Nephron progenitor cell (in vitro differentiated cells): ENCODE results near the gene ABCA1.
"Not testable (repeated sequence)": the region's sequence is repeated elsewhere in the genome, so short reads cannot be mapped to it uniquely, and the experiment has no call there.

Experiments used
- DNase-seq: peaks from one replicate; pipeline ENCODE4 v3.0.0; 2021
- H3K27ac Mint-ChIP-seq: 2 replicates; pipeline ENCODE4 v1.8.0; 2021; ENCODE audit warnings: mild to moderate bottlenecking, moderate library complexity, mixed read lengths
- H3K27me3 Mint-ChIP-seq: 2 replicates; pipeline ENCODE4 v1.8.0; 2021; ENCODE audit warnings: mild to moderate bottlenecking, low read depth, mixed read lengths; ENCODE audit not compliant: poor library complexity
- H3K36me3 Mint-ChIP-seq: 2 replicates; pipeline ENCODE4 v1.8.0; 2021; ENCODE audit warnings: low read depth, mixed read lengths
- H3K4me1 Mint-ChIP-seq: 2 replicates; pipeline ENCODE4 v1.8.0; 2021; ENCODE audit warnings: mixed read lengths
- H3K4me3 Mint-ChIP-seq: 2 replicates; pipeline ENCODE4 v1.8.0; 2021; ENCODE audit warnings: mild to moderate bottlenecking, moderate library complexity, mixed read lengths
- H3K9me3 Mint-ChIP-seq: 2 replicates; pipeline ENCODE4 v1.8.0; 2021; ENCODE audit warnings: mild to moderate bottlenecking, moderate library complexity, mixed read lengths
- CTCF ChIP-seq: fragments of 200-600 bp; sonication (generic); IDR thresholded peaks from 2 replicates; pipeline ENCODE4 v1.5.0; 2021; ENCODE audit warnings: antibody characterized with exemption

The ABCA1 gene

GRCh38 chr9:104927912-104928740, at the start of gene ABCA1:
TSS of gene ABCA1 (minus strand) at chr9:104928155. CDS start at chr9:104903679, 24,476 bp downstream.
- peak within 1 kb of the TSS; percentile 98 for H3K4me3 Mint-ChIP-seq
- H3K27me3 Mint-ChIP-seq, result peaks cover 11% of the 10 kb centered on the region
- H3K9me3 Mint-ChIP-seq, result no peaks in the 10 kb centered on the region
- no peaks in the 10 kb centered on the region for H3K36me3 Mint-ChIP-seq
- H3K27ac Mint-ChIP-seq, result peak within 1 kb of the TSS; percentile 93
- no peak for TF ChIP-seq CTCF
- peaks cover 23% of the 10 kb centered on the region for H3K4me1 Mint-ChIP-seq
- DNase-seq, result peak; percentile 81

GRCh38 chr9:104977580-104977979, 49.6 kb upstream of the ABCA1 start:
- H3K9me3 Mint-ChIP-seq, result no peaks in the 10 kb centered on the region
- no peaks in the 10 kb centered on the region for H3K36me3 Mint-ChIP-seq
- H3K27ac Mint-ChIP-seq, result no peak overlapping the region
- peaks cover 10% of the 10 kb centered on the region for H3K4me1 Mint-ChIP-seq
- no peak for TF ChIP-seq CTCF
- peaks cover 7% of the 10 kb centered on the region for H3K27me3 Mint-ChIP-seq
- H3K4me3 Mint-ChIP-seq, result no peak overlapping the region
- no peak for DNase-seq

- H3K27ac Mint-ChIP-seq, result no peak overlapping the region
- H3K27me3 Mint-ChIP-seq, result peaks cover 7% of the 10 kb centered on the region
- no peaks in the 10 kb centered on the region for H3K36me3 Mint-ChIP-seq
- H3K4me3 Mint-ChIP-seq, result no peak overlapping the region
- TF ChIP-seq CTCF, result no peak
- DNase-seq, result no peak
- H3K9me3 Mint-ChIP-seq, result no peaks in the 10 kb centered on the region
- H3K4me1 Mint-ChIP-seq, result peaks cover 13% of the 10 kb centered on the region
These were observed 49.2 kb upstream of the ABCA1 start for GRCh38 chr9:104977168-104977567.

- not testable (repeated sequence) for H3K36me3 Mint-ChIP-seq, H3K27me3 Mint-ChIP-seq, H3K27ac Mint-ChIP-seq, H3K9me3 Mint-ChIP-seq, H3K4me3 Mint-ChIP-seq, DNase-seq
- peaks cover 13% of the 10 kb centered on the region for H3K4me1 Mint-ChIP-seq
These were observed 48.1 kb upstream of the ABCA1 start for GRCh38 chr9:104975966-104976595.

GRCh38 chr9:104974053-104974962, 46.4 kb upstream of the ABCA1 start:
- H3K27ac Mint-ChIP-seq, result no peak overlapping the region
- DNase-seq, result no peak
- no peak for TF ChIP-seq CTCF

More at GRCh38 chr9:104974053-104974962, 46.4 kb upstream of the ABCA1 start:
- no peaks in the 10 kb centered on the region for H3K9me3 Mint-ChIP-seq
- H3K27me3 Mint-ChIP-seq, result peaks cover 6% of the 10 kb centered on the region
- H3K4me1 Mint-ChIP-seq, result peaks cover 20% of the 10 kb centered on the region
- H3K4me3 Mint-ChIP-seq, result no peak overlapping the region
- H3K36me3 Mint-ChIP-seq, result no peaks in the 10 kb centered on the region
